WERI-Rb-1 (cell line): ENCODE data around the gene PATE2.

Experiments
- DNase-seq: peaks from one replicate; pipeline ENCODE4 v3.0.0-alpha.2; 2020
- H3K27ac ChIP-seq: fragments of 250-450 bp; sonication (Bioruptor Pico); 2 replicates; pipeline ENCODE4 v1.5.1; 2020; ENCODE audit warnings: mild to moderate bottlenecking, moderate library complexity
- H3K27me3 ChIP-seq: fragments of 250-450 bp; sonication (Bioruptor Pico); 2 replicates; pipeline ENCODE4 v1.5.1; 2021; ENCODE audit warnings: mild to moderate bottlenecking, low read depth, moderate library complexity; ENCODE audit not compliant: insufficient read depth, severe bottlenecking
- H3K36me3 ChIP-seq: fragments of 250-450 bp; sonication (Bioruptor Pico); 2 replicates; pipeline ENCODE4 v1.5.1; 2020; ENCODE audit warnings: mild to moderate bottlenecking, moderate library complexity
- H3K4me3 ChIP-seq: 2 replicates; pipeline ENCODE4 v1.5.1; 2011; ENCODE audit warnings: low read depth, mild to moderate bottlenecking, control low read depth, low read length
- H3K9me3 ChIP-seq: fragments of 250-450 bp; sonication (Bioruptor Pico); 2 replicates; pipeline ENCODE4 v1.5.1; 2021; ENCODE audit warnings: mild to moderate bottlenecking, moderate library complexity; ENCODE audit not compliant: severe bottlenecking
- TF ChIP-seq, protein P1 (sequence below): IDR thresholded peaks from 2 replicates; pipeline ENCODE4 v1.5.1; 2011; ENCODE audit warnings: low read depth, mild to moderate bottlenecking, control low read depth, inconsistent platforms, low read length

Gene PATE2

DNA sequence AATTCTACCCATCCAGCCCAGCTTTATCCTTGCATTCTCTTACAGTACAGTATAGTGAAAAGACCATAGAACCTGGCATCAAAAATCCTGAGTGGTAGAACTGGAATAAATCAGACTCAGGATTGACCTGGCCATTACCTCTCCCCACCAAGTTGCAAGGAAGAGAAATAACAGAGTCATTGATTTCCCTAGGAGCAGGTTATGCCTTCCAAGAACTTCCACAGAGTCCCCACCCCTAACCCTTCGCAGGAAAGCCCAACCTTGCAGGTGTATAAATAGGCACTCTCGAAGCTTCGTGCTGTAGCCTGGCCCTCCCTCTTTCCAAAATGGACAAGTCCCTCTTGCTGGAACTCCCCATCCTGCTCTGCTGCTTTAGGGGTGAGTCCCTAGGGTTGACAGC, 32.6 kb downstream of the PATE2 start, which contains the start of gene PATE1:
Gene PATE1, plus strand, starts transcription at position 301 of the 400 bp plus-strand sequence. Its CDS starts 26 bp downstream, at position 327.
- no peak for DNase-seq
- Histone ChIP-seq H3K27ac (no peak within 1 kb of the TSS), H3K4me3 (no peak within 1 kb of the TSS), H3K9me3 (no peaks in the 10 kb centered on the region), H3K27me3 (peaks cover 48% of the 10 kb centered on the region), H3K36me3 (no peaks in the 10 kb centered on the region)
- TF ChIP-seq, protein P1, sequence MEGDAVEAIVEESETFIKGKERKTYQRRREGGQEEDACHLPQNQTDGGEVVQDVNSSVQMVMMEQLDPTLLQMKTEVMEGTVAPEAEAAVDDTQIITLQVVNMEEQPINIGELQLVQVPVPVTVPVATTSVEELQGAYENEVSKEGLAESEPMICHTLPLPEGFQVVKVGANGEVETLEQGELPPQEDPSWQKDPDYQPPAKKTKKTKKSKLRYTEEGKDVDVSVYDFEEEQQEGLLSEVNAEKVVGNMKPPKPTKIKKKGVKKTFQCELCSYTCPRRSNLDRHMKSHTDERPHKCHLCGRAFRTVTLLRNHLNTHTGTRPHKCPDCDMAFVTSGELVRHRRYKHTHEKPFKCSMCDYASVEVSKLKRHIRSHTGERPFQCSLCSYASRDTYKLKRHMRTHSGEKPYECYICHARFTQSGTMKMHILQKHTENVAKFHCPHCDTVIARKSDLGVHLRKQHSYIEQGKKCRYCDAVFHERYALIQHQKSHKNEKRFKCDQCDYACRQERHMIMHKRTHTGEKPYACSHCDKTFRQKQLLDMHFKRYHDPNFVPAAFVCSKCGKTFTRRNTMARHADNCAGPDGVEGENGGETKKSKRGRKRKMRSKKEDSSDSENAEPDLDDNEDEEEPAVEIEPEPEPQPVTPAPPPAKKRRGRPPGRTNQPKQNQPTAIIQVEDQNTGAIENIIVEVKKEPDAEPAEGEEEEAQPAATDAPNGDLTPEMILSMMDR: no peak

DNA sequence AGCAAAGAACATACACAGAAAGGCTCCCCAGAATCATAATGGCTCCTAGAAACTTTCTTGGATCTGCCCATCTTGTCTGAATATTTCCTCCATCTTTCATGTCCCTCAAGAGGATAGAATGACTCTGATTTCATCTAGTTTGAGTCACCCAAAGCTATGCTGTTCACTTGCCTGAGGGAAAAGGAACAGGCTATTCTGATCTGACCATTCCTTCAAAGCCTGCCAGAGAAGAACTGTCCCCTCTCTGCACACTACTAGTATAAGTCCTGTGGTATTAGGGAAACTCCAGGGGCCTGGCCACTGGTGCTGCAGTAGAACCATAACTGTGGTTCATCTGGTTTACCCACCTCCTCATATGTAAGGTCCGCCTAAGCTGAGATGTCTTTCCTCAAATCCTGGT, 34.9 kb downstream of the PATE2 start:
- Histone ChIP-seq H3K9me3 (no peaks in the 10 kb centered on the region), H3K4me3 (no peak overlapping the region), H3K27ac (no peak overlapping the region), H3K36me3 (no peaks in the 10 kb centered on the region), H3K27me3 (peaks cover 38% of the 10 kb centered on the region)
- TF ChIP-seq, protein P1: no peak
- DNase-seq: no peak

DNA sequence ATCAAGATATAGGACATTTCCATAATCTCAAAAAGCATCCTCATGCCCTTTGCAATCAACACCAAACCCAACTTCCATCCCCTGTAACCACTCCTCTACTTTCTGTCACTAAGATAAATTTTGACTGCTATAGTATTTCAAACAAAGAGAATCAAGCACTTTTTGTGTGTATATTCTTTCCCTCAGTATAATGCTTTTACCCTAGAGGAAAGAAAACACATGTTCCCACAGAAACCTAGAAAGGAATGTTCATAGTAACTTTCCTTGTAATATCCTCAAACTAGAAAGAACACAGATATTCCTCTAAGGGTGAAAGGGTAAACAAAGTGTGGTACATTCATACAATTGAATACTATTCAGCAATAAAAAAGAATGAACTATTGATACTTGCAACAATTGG, 38.0 kb downstream of the PATE2 start:
- Histone ChIP-seq H3K27me3 (peaks cover 28% of the 10 kb centered on the region), H3K4me3 (no peak overlapping the region), H3K36me3 (no peaks in the 10 kb centered on the region), H3K9me3 (peaks cover 6% of the 10 kb centered on the region), H3K27ac (no peak overlapping the region)
- no peak for DNase-seq
- TF ChIP-seq, protein P1: no peak

DNA sequence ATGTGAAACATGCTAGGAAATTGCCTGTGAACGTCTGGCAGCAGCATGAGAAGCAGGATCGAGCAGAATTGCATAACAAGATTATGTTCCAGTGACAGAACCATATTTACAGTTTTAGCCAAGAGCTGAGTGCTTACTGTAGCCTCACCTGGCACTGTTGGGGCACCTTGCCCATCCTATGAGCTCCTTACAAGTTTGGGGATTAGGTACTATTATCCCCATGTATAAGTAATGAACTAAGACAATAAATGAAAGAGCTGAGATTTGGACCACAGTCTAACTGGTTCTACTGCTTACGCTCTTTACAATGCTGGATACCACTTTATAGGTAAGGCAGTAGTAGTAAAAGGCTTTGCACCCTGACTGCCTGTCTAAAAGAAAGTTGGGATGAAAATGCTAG, 49.7 kb downstream of the PATE2 start:
- peaks cover 46% of the 10 kb centered on the region for H3K27me3 ChIP-seq
- TF ChIP-seq, protein P1: no peak

More for the DNA sequence above, 49.7 kb downstream of the PATE2 start:
- H3K27ac ChIP-seq: no peak overlapping the region
- no peak overlapping the region for H3K4me3 ChIP-seq
- no peaks in the 10 kb centered on the region for H3K36me3 ChIP-seq
- DNase-seq: no peak
- H3K9me3 ChIP-seq: no peaks in the 10 kb centered on the region
